H9 (cell line): ENCODE measurements around the gene CSF1R. TPM values are rescaled to one million over a fixed set of nuclear protein-coding genes. Genes with fewer than 3 reads are reported as not detected.

Experiments used
- DNase-seq: peaks from one replicate; pipeline ENCODE4 v3.0.0-alpha.2; 2017
- H2AFZ ChIP-seq: one replicate; pipeline ENCODE4 v1.6.1; 2013; ENCODE audit warnings: mild to moderate bottlenecking, low read length, control low read depth, moderate library complexity
- H2AK5ac ChIP-seq: 2 replicates; pipeline ENCODE4 v1.6.1; 2013; ENCODE audit warnings: low read length, control low read depth, mixed read lengths; ENCODE audit not compliant: insufficient read length
- H2BK120ac ChIP-seq: one replicate; pipeline ENCODE4 v1.6.1; 2013; ENCODE audit warnings: low read depth, mild to moderate bottlenecking, low read length, control low read depth, inconsistent platforms; ENCODE audit not compliant: poor library complexity, severe bottlenecking
- H2BK12ac ChIP-seq: 2 replicates; pipeline ENCODE4 v1.6.1; 2013; ENCODE audit warnings: low read length, control low read depth, mixed read lengths, low read depth; ENCODE audit not compliant: insufficient read length
- H2BK15ac ChIP-seq: 2 replicates; pipeline ENCODE4 v1.6.1; 2013; ENCODE audit warnings: low read depth, low read length, control low read depth
- H2BK20ac ChIP-seq: one replicate; pipeline ENCODE4 v1.6.1; 2013; ENCODE audit warnings: low read depth, mild to moderate bottlenecking, low read length, control low read depth, inconsistent platforms; ENCODE audit not compliant: poor library complexity, severe bottlenecking
- H2BK5ac ChIP-seq: 2 replicates; pipeline ENCODE4 v1.6.1; 2013; ENCODE audit warnings: low read length, control low read depth, mixed read lengths; ENCODE audit not compliant: insufficient read length
- H3K14ac ChIP-seq: 2 replicates; pipeline ENCODE4 v1.6.1; 2013; ENCODE audit warnings: low read length, control low read depth; ENCODE audit not compliant: insufficient read depth
- H3K18ac ChIP-seq: 2 replicates; pipeline ENCODE4 v1.6.1; 2013; ENCODE audit warnings: low read depth, mild to moderate bottlenecking, mixed read lengths, low read length, control low read depth; ENCODE audit not compliant: insufficient read length
- H3K23ac ChIP-seq: 2 replicates; pipeline ENCODE4 v1.6.1; 2013; ENCODE audit warnings: low read length, control low read depth, mixed read lengths, low read depth; ENCODE audit not compliant: insufficient read length
- H3K23me2 ChIP-seq: 2 replicates; pipeline ENCODE4 v1.6.1; 2013; ENCODE audit warnings: low read depth, mild to moderate bottlenecking, mixed read lengths, low read length, control low read depth; ENCODE audit not compliant: insufficient read length, poor library complexity, severe bottlenecking
- H3K27ac ChIP-seq: 2 replicates; pipeline ENCODE4 v1.5.1; 2013; ENCODE audit warnings: low read length, control low read depth, mixed read lengths, low read depth; ENCODE audit not compliant: insufficient read length
- H3K27me3 ChIP-seq: 2 replicates; pipeline ENCODE4 v1.6.1; 2013; ENCODE audit warnings: low read length, control low read depth, inconsistent platforms; ENCODE audit not compliant: insufficient read depth
- H3K4ac ChIP-seq: 2 replicates; pipeline ENCODE4 v1.6.1; 2013; ENCODE audit warnings: low read depth, mild to moderate bottlenecking, control low read depth, inconsistent platforms, low read length, moderate library complexity
- H3K4me1 ChIP-seq: 2 replicates; pipeline ENCODE4 v1.6.1; 2013; ENCODE audit warnings: low read length, control low read depth, inconsistent platforms; ENCODE audit not compliant: insufficient read depth
- H3K4me2 ChIP-seq: 2 replicates; pipeline ENCODE4 v1.6.1; 2013; ENCODE audit warnings: low read length, control low read depth, mixed read lengths; ENCODE audit not compliant: insufficient read length, insufficient read depth
- H3K56ac ChIP-seq: 2 replicates; pipeline ENCODE4 v1.6.1; 2013; ENCODE audit warnings: low read depth, mild to moderate bottlenecking, mixed read lengths, low read length, control low read depth; ENCODE audit not compliant: insufficient read length
- H3K79me1 ChIP-seq: 2 replicates; pipeline ENCODE4 v1.6.1; 2013; ENCODE audit warnings: low read depth, mild to moderate bottlenecking, moderate library complexity, low read length, control low read depth, inconsistent platforms; ENCODE audit not compliant: insufficient read depth, poor library complexity, severe bottlenecking
- H3K79me2 ChIP-seq: 2 replicates; pipeline ENCODE4 v1.6.1; 2013; ENCODE audit warnings: low read length, control low read depth, inconsistent platforms; ENCODE audit not compliant: insufficient read depth
- H3K9ac ChIP-seq: 2 replicates; pipeline ENCODE4 v1.6.1; 2013; ENCODE audit warnings: low read length, control low read depth, mixed read lengths; ENCODE audit not compliant: insufficient read length; ENCODE audit errors: extremely low read depth
- H3K9me3 ChIP-seq: one replicate; pipeline ENCODE4 v1.6.1; 2013; ENCODE audit warnings: low read depth, low read length, inconsistent platforms; ENCODE audit not compliant: control insufficient read depth
- H3T11ph ChIP-seq: one replicate; pipeline ENCODE4 v1.6.1; 2013; ENCODE audit warnings: mild to moderate bottlenecking, low read length, control low read depth, inconsistent platforms
- H4K20me1 ChIP-seq: one replicate; pipeline ENCODE4 v1.6.1; 2013; ENCODE audit not compliant: control insufficient read depth, insufficient read length, insufficient read depth
- H4K5ac ChIP-seq: 2 replicates; pipeline ENCODE4 v1.6.1; 2013; ENCODE audit warnings: low read depth, mild to moderate bottlenecking, mixed read lengths, low read length, control low read depth; ENCODE audit not compliant: insufficient read length
- H4K8ac ChIP-seq: replicated peaks from 2 replicates; pipeline ENCODE4 v1.6.1; 2013; ENCODE audit warnings: low read length, control low read depth, mixed read lengths, low read depth; ENCODE audit not compliant: insufficient read length
- H4K91ac ChIP-seq: 2 replicates; pipeline ENCODE4 v1.6.1; 2013; ENCODE audit warnings: low read depth, mild to moderate bottlenecking, moderate library complexity, mixed read lengths, low read length, control low read depth; ENCODE audit not compliant: insufficient read length
- H3K27ac Mint-ChIP-seq, 3 experiments: 2 replicates in 2 of 3; 3 replicates in 1 of 3; pipeline ENCODE4 v1.8.0; 2020 to 2021; ENCODE audit warnings: mixed read lengths in 3 of 3, mild to moderate bottlenecking in 1 of 3, moderate library complexity in 1 of 3
- H3K27me3 Mint-ChIP-seq: 2 replicates; pipeline ENCODE4 v1.8.0; 2021; ENCODE audit warnings: low read depth, mild to moderate bottlenecking, moderate library complexity, mixed read lengths
- H3K36me3 Mint-ChIP-seq, 3 experiments: 2 replicates in 2 of 3; 3 replicates in 1 of 3; pipeline ENCODE4 v1.8.0; 2020 to 2021; ENCODE audit warnings: low read depth in 3 of 3, mixed read lengths in 3 of 3; ENCODE audit not compliant: insufficient read depth in 1 of 3
- H3K4me1 Mint-ChIP-seq, 2 experiments: 2 replicates each; pipeline ENCODE4 v1.8.0; 2020; ENCODE audit warnings: mixed read lengths in 2 of 2
- H3K4me3 Mint-ChIP-seq, 2 experiments: 2 replicates in 1 of 2; 3 replicates in 1 of 2; pipeline ENCODE4 v1.8.0; 2020 to 2021; ENCODE audit warnings: mild to moderate bottlenecking in 2 of 2, mixed read lengths in 2 of 2, moderate library complexity in 1 of 2
- H3K9me3 Mint-ChIP-seq, 2 experiments: 2 replicates in 1 of 2; 3 replicates in 1 of 2; pipeline ENCODE4 v1.8.0; 2020; ENCODE audit warnings: mild to moderate bottlenecking in 2 of 2, mixed read lengths in 2 of 2, moderate library complexity in 1 of 2
- WGBS: extraction: QIAGEN DNeasy Blood & Tissue Kit; methylation state at CpG from one replicate; pipeline ENCODE4 v1.1.7; 2013; ENCODE audit warnings: missing lambda C conversion rate, low lambda C conversion rate, mixed read lengths; ENCODE audit not compliant: insufficient read length; ENCODE audit errors: extremely low coverage; 5-methylcytosine and 5-hydroxymethylcytosine counted together
- total RNA-seq: library from RNA; stranded (reverse); gene quantifications from 2 replicates; pipeline ENCODE4 v1.2.1, GENCODE V29; 2021
- TF ChIP-seq, protein P1 (sequence below): fragments of 200-600 bp; sonication (generic); conservative IDR thresholded peaks from 3 replicates; pipeline ENCODE4 v1.8.0; 2021; ENCODE audit warnings: antibody characterized with exemption, mild to moderate bottlenecking

Gene CSF1R
- total RNA-seq, 1 experiment from 2014 or later, result 0.13 TPM

DNA sequence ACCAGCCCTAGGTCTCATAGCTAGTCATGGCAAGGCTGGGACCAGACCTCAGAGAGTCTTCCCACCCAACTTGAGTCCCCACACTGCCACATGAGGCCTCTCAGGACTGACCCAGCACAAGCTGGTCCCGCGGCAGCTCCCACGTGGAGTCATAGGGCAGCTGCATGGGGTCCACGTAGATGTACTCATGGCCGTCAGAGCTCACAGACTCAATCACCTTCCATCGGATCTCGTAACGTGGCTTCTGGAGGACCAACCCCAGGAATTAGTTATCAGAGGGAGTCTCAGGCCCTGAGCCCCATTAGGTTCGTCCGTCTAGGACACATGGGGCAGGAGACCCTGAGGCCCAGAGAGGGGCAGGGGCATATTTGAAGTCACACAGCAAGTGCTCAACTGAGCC is 39.0 kb upstream of the CSF1R start:
- H3K9me3 ChIP-seq, result no peaks in the 10 kb centered on the region
- peaks cover 24 to 29% of the 10 kb centered on the region in 2 experiments for H3K4me1 Mint-ChIP-seq
- no peak overlapping the region for H2BK5ac ChIP-seq
- H2BK20ac ChIP-seq, result no peak overlapping the region
- no peaks in the 10 kb centered on the region for H3K79me2 ChIP-seq
- no peak overlapping the region for H4K5ac ChIP-seq
- no peak overlapping the region for H3T11ph ChIP-seq
- H3K9ac ChIP-seq, result no peak overlapping the region
- no peaks in the 10 kb centered on the region for H4K20me1 ChIP-seq
- no peaks in the 10 kb centered on the region for H3K9me3 Mint-ChIP-seq
- no peak overlapping the region for H3K23ac ChIP-seq
- H2AK5ac ChIP-seq, result no peak overlapping the region
- no peak overlapping the region for H4K91ac ChIP-seq
- DNase-seq, result no peak
- H3K36me3 Mint-ChIP-seq, result no peaks in the 10 kb centered on the region; a peak in 1 of 7 replicates
- no peak overlapping the region for H3K27ac ChIP-seq
- no peak overlapping the region for H3K18ac ChIP-seq
- no peak overlapping the region for H3K27ac Mint-ChIP-seq
- H3K4ac ChIP-seq, result no peak overlapping the region
- H3K56ac ChIP-seq, result no peak overlapping the region
- no peaks in the 10 kb centered on the region for H3K4me1 ChIP-seq
- WGBS, result no CpG with 5 or more reads among the region's 10 CpGs
- no peak overlapping the region for H2BK12ac ChIP-seq
- no peak overlapping the region for H2BK15ac ChIP-seq
- TF ChIP-seq, protein P1, sequence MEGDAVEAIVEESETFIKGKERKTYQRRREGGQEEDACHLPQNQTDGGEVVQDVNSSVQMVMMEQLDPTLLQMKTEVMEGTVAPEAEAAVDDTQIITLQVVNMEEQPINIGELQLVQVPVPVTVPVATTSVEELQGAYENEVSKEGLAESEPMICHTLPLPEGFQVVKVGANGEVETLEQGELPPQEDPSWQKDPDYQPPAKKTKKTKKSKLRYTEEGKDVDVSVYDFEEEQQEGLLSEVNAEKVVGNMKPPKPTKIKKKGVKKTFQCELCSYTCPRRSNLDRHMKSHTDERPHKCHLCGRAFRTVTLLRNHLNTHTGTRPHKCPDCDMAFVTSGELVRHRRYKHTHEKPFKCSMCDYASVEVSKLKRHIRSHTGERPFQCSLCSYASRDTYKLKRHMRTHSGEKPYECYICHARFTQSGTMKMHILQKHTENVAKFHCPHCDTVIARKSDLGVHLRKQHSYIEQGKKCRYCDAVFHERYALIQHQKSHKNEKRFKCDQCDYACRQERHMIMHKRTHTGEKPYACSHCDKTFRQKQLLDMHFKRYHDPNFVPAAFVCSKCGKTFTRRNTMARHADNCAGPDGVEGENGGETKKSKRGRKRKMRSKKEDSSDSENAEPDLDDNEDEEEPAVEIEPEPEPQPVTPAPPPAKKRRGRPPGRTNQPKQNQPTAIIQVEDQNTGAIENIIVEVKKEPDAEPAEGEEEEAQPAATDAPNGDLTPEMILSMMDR, result no peak
- H3K14ac ChIP-seq, result no peak overlapping the region
- H3K4me2 ChIP-seq, result no peak overlapping the region
- no peaks in the 10 kb centered on the region for H3K27me3 ChIP-seq
- H2BK120ac ChIP-seq, result no peak overlapping the region
- no peak overlapping the region for H2AFZ ChIP-seq
- no peak overlapping the region for H3K4me3 Mint-ChIP-seq
- no peak overlapping the region for H4K8ac ChIP-seq
- peaks cover 29% of the 10 kb centered on the region for H3K27me3 Mint-ChIP-seq
- no peaks in the 10 kb centered on the region for H3K79me1 ChIP-seq
- no peaks in the 10 kb centered on the region for H3K23me2 ChIP-seq
